SK-N-SH treated with all-trans-retinoic acid at 6 μM for 48 hours (cell line): ENCODE measurements around the gene ADAMTSL3.

ENCODE experiments used
- ATAC-seq: fragments of 200-7000 bp; cut with Tn5 transposase; 3 replicates; pipeline ENCODE4 v1.9.1; 2020; ENCODE audit warnings: mild to moderate bottlenecking, moderate library complexity
- BACH2 ChIP-seq: fragments of 250-450 bp; sonication (Bioruptor Pico); IDR thresholded peaks from 2 replicates; pipeline ENCODE4 v1.9.0; 2021; ENCODE audit warnings: mild to moderate bottlenecking, borderline replicate concordance
- CREB5 ChIP-seq: fragments of 250-450 bp; sonication (Bioruptor Pico); IDR thresholded peaks from 2 replicates; pipeline ENCODE4 v1.5.1; 2020; ENCODE audit warnings: low read depth, mild to moderate bottlenecking, moderate library complexity
- CSDC2 ChIP-seq: fragments of 250-450 bp; sonication (Bioruptor Pico); IDR thresholded peaks from 2 replicates; pipeline ENCODE4 v1.5.0; 2020; ENCODE audit warnings: mild to moderate bottlenecking, moderate library complexity
- CSRNP3 ChIP-seq: fragments of 250-450 bp; sonication (Bioruptor Pico); IDR thresholded peaks from 2 replicates; pipeline ENCODE4 v1.5.1; 2021; ENCODE audit warnings: mild to moderate bottlenecking, moderate library complexity
- ESRRG ChIP-seq: fragments of 250-450 bp; sonication (Bioruptor Pico); IDR thresholded peaks from 2 replicates; pipeline ENCODE4 v1.6.1; 2021; ENCODE audit warnings: mild to moderate bottlenecking
- GLIS3 ChIP-seq: fragments of 250-450 bp; sonication (Bioruptor Pico); IDR thresholded peaks from 2 replicates; pipeline ENCODE4 v1.5.0; 2020; ENCODE audit warnings: mild to moderate bottlenecking, moderate library complexity
- ISL1 ChIP-seq: fragments of 250-450 bp; sonication (Bioruptor Pico); IDR thresholded peaks from 2 replicates; pipeline ENCODE4 v2.1.2; 2022; ENCODE audit warnings: mild to moderate bottlenecking, moderate library complexity
- OSR1 ChIP-seq: fragments of 250-450 bp; sonication (Bioruptor Pico); IDR thresholded peaks from 2 replicates; pipeline ENCODE4 v1.8.0; 2022; ENCODE audit warnings: moderate library complexity, mild to moderate bottlenecking, inconsistent platforms
- PATZ1 ChIP-seq: fragments of 250-450 bp; sonication (Bioruptor Pico); IDR thresholded peaks from 2 replicates; pipeline ENCODE4 v1.8.0; 2020; ENCODE audit warnings: mild to moderate bottlenecking, moderate library complexity, borderline replicate concordance
- PPARA ChIP-seq: fragments of 250-450 bp; sonication (Bioruptor Pico); IDR thresholded peaks from 2 replicates; pipeline ENCODE4 v1.5.0; 2020; ENCODE audit warnings: mild to moderate bottlenecking, borderline replicate concordance
- RARB ChIP-seq: fragments of 250-450 bp; sonication (Bioruptor Pico); IDR thresholded peaks from 2 replicates; pipeline ENCODE4 v1.8.0; 2021; ENCODE audit warnings: mild to moderate bottlenecking, moderate library complexity
- SNAI2 ChIP-seq: fragments of 250-450 bp; sonication (Bioruptor Pico); IDR thresholded peaks from 2 replicates; pipeline ENCODE4 v1.5.0; 2020; ENCODE audit warnings: mild to moderate bottlenecking, moderate library complexity
- TCF4 ChIP-seq: fragments of 250-450 bp; sonication (Bioruptor Pico); IDR thresholded peaks from 2 replicates; pipeline ENCODE4 v1.8.0; 2021; ENCODE audit warnings: mild to moderate bottlenecking, moderate library complexity, borderline replicate concordance
- TOX ChIP-seq: fragments of 250-450 bp; sonication (Bioruptor Pico); IDR thresholded peaks from 2 replicates; pipeline ENCODE4 v1.8.0; 2021; ENCODE audit warnings: mild to moderate bottlenecking, moderate library complexity, borderline replicate concordance
- ZC3H10 ChIP-seq: fragments of 250-450 bp; sonication (Bioruptor Pico); IDR thresholded peaks from 2 replicates; pipeline ENCODE4 v1.5.1; 2021; ENCODE audit warnings: mild to moderate bottlenecking, moderate library complexity
- ZFP3 ChIP-seq: fragments of 250-450 bp; sonication (Bioruptor Pico); IDR thresholded peaks from 2 replicates; pipeline ENCODE4 v1.5.0; 2020; ENCODE audit warnings: mild to moderate bottlenecking, moderate library complexity
- ZFP30 ChIP-seq: fragments of 450-650 bp; formaldehyde crosslinking; IDR thresholded peaks from 2 replicates; pipeline ENCODE4 v1.5.0; 2022; ENCODE audit warnings: mild to moderate bottlenecking, moderate library complexity
- ZNF565 ChIP-seq: fragments of 450-650 bp; formaldehyde crosslinking; conservative IDR thresholded peaks from 2 replicates; pipeline ENCODE4 v1.5.0; 2020; ENCODE audit warnings: low read depth, mild to moderate bottlenecking, moderate library complexity
- ZNF70 ChIP-seq: fragments of 450-650 bp; formaldehyde crosslinking; IDR thresholded peaks from 2 replicates; pipeline ENCODE4 v1.5.0; 2020; ENCODE audit warnings: mild to moderate bottlenecking, moderate library complexity
- ZNF8 ChIP-seq: fragments of 450-650 bp; formaldehyde crosslinking; IDR thresholded peaks from 2 replicates; pipeline ENCODE4 v1.5.0; 2020; ENCODE audit warnings: mild to moderate bottlenecking, moderate library complexity
- TF ChIP-seq, protein P1 (sequence below): fragments of 250-450 bp; sonication (Bioruptor Pico); IDR thresholded peaks from 2 replicates; pipeline ENCODE4 v1.8.0; 2021; ENCODE audit warnings: low read depth, mild to moderate bottlenecking, moderate library complexity, borderline replicate concordance
- TF ChIP-seq, protein P2 (sequence below): fragments of 250-450 bp; sonication (Bioruptor Pico); IDR thresholded peaks from 2 replicates; pipeline ENCODE4 v1.5.0; 2020; ENCODE audit warnings: mild to moderate bottlenecking, moderate library complexity

ADAMTSL3 gene

DNA sequence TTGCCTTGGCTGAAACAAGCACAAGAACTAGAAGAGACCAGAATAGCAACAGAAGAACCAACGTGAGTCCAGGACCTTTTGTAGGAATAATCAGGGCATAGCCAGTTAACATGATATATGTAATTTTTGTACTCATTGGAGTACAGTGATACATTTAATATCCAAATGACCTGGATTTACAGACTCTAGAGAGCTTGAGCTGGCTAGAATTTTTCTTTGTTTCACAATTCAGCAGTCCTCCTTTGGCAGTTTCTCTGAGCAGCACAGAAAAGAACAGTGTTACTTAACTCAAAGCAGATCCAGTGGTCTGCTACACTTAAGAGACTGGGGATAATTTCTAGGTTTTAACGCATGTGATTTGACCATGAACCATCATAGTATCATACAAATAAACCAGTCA lies 245.7 kb downstream of the ADAMTSL3 start:
- ATAC-seq, result no peak
- TF ChIP-seq OSR1 (no peak), GLIS3 (CRISPR knock-in tag) (no peak), ZNF565 (no peak), ZFP30 (CRISPR knock-in tag) (no peak), PATZ1 (CRISPR knock-in tag) (no peak), CSRNP3 (CRISPR knock-in tag) (no peak), PPARA (CRISPR knock-in tag) (no peak), ZFP3 (CRISPR knock-in tag) (no peak), SNAI2 (CRISPR knock-in tag) (no peak), TOX (no peak), CREB5 (no peak), BACH2 (CRISPR knock-in tag) (no peak), ZNF8 (no peak), ISL1 (CRISPR knock-in tag) (no peak), ESRRG (no peak), RARB (CRISPR knock-in tag) (no peak)
- TF ChIP-seq, protein P1, sequence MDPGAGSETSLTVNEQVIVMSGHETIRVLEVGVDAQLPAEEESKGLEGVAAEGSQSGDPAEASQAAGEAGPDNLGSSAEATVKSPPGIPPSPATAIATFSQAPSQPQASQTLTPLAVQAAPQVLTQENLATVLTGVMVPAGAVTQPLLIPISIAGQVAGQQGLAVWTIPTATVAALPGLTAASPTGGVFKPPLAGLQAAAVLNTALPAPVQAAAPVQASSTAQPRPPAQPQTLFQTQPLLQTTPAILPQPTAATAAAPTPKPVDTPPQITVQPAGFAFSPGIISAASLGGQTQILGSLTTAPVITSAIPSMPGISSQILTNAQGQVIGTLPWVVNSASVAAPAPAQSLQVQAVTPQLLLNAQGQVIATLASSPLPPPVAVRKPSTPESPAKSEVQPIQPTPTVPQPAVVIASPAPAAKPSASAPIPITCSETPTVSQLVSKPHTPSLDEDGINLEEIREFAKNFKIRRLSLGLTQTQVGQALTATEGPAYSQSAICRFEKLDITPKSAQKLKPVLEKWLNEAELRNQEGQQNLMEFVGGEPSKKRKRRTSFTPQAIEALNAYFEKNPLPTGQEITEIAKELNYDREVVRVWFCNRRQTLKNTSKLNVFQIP (CRISPR knock-in tag), result no peak
- TF ChIP-seq, protein P2, sequence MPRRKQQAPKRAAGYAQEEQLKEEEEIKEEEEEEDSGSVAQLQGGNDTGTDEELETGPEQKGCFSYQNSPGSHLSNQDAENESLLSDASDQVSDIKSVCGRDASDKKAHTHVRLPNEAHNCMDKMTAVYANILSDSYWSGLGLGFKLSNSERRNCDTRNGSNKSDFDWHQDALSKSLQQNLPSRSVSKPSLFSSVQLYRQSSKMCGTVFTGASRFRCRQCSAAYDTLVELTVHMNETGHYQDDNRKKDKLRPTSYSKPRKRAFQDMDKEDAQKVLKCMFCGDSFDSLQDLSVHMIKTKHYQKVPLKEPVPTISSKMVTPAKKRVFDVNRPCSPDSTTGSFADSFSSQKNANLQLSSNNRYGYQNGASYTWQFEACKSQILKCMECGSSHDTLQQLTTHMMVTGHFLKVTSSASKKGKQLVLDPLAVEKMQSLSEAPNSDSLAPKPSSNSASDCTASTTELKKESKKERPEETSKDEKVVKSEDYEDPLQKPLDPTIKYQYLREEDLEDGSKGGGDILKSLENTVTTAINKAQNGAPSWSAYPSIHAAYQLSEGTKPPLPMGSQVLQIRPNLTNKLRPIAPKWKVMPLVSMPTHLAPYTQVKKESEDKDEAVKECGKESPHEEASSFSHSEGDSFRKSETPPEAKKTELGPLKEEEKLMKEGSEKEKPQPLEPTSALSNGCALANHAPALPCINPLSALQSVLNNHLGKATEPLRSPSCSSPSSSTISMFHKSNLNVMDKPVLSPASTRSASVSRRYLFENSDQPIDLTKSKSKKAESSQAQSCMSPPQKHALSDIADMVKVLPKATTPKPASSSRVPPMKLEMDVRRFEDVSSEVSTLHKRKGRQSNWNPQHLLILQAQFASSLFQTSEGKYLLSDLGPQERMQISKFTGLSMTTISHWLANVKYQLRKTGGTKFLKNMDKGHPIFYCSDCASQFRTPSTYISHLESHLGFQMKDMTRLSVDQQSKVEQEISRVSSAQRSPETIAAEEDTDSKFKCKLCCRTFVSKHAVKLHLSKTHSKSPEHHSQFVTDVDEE (CRISPR knock-in tag), result no peak
- TF ChIP-seq, all 23 proteins: peak for 0

DNA sequence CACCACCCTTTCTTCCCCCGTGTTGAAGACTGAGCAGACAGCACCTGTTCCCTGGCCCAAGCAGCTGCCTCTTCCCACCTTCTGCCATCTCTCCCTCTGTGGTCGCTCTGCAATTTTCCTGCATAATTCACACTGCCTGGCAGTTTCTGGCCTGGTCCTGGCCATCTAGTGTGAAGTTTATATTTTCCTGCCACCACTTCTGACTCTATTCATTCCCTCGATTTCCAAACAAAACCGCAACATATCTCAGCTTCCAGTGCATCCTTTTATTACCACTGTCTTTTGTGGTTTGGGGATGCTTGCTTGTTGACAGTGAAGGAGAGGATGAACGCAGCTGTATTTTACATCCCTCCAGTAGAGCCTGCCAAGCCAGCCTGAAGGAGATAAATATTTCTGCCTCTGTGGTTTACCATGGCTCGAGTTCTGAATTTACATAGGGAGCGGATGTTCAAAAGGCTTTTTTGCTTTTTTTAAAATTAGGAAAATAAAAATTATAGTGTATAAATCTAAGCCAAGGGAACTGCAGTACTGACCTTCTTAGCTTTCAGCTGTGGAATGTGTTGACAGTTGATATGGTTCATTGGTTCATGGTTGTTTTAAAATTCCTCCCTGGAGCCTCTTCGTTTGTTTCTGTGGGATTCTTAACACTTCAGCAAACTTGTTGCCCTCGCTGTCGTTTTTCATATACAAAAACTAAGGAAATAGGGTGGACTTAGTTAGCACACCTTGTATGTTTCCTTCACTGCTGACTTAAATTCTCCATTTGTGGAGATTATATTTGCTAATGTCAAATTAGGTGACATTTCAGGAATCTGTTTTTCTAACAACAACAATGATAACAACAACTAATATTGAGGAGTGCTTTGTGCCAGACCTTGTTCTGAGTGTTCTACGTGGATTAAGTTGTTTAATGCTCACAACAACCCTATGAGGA lies 250.5 kb downstream of the ADAMTSL3 start:
- no peak for ATAC-seq
- no peak for TF ChIP-seq ISL1 (CRISPR knock-in tag)
- no peak for TF ChIP-seq ZNF70 (CRISPR knock-in tag)
- TF ChIP-seq TOX, result no peak
- no peak for TF ChIP-seq ZFP30 (CRISPR knock-in tag)
- TF ChIP-seq SNAI2 (CRISPR knock-in tag), result no peak
- TF ChIP-seq, protein P1 (CRISPR knock-in tag), result no peak
- TF ChIP-seq PPARA (CRISPR knock-in tag), result no peak
- TF ChIP-seq ZC3H10 (CRISPR knock-in tag), result no peak
- TF ChIP-seq OSR1, result no peak
- no peak for TF ChIP-seq GLIS3 (CRISPR knock-in tag)
- TF ChIP-seq TCF4, result no peak
- TF ChIP-seq CSDC2 (CRISPR knock-in tag), result no peak
- no peak for TF ChIP-seq BACH2 (CRISPR knock-in tag)
- TF ChIP-seq ESRRG, result no peak
- TF ChIP-seq RARB (CRISPR knock-in tag), result no peak
- TF ChIP-seq CSRNP3 (CRISPR knock-in tag), result no peak
- no peak for TF ChIP-seq ZNF8
- TF ChIP-seq PATZ1 (CRISPR knock-in tag), result no peak
